Measurements from ENCODE around the gene KIRREL3. TPM values are rescaled to one million over a fixed set of nuclear protein-coding genes. Genes with fewer than 3 reads are reported as not detected.

The KIRREL3 gene
- total and polyA plus RNA-seq, 9 of the 15 experiments (the other 6 are each of a cell fraction or from before 2014, with no cell fraction given): 0.04 to 0.10 TPM; not detected in 7

GRCh38 chr11:126515501-126515900, 485.1 kb downstream of the KIRREL3 start:
- POLR2A ChIA-PET: interaction anchor here (0.6 to 1.0 kb wide), 2 partner anchors 15 to 68 kb away, joined by 3 read pairs; no protein-coding TSS in a partner anchor
- H3K27me3 ChIP-seq (ENCODE audit: control insufficient read depth in 2 of 2, insufficient read depth in 2 of 2, low read length in 2 of 2): peaks cover 14 to 72% of the 10 kb centered on the region in 2 experiments
- no peaks in the 10 kb centered on the region for H4K20me1 ChIP-seq (replicated peaks; ENCODE audit: control insufficient read depth, insufficient read depth, low read length)
- no peak overlapping the region for H3K4me2 ChIP-seq (ENCODE audit: insufficient read depth, low read length)
- BruUV-seq (replicated peaks): no TSS peak
- no peaks in the 10 kb centered on the region for H3K9me1 ChIP-seq (ENCODE audit: control insufficient read depth, insufficient read depth, low read length)
- H3K36me3 ChIP-seq (ENCODE audit: control insufficient read depth, insufficient read depth, low read length): no peaks in the 10 kb centered on the region
- no peaks in the 10 kb centered on the region for H3K9me3 ChIP-seq (replicated peaks; ENCODE audit: control insufficient read depth, insufficient read depth, low read depth, low read length)
- ATAC-seq (no peak), DNase-seq (ENCODE audit: extremely low read depth in 1 of 4, low spot score in 3 of 4) (no peak), FAIRE-seq (no peak)
- intact Hi-C loops (cut with micrococcal nuclease): no loop called here
- no peak overlapping the region for H3K27ac ChIP-seq (ENCODE audit: extremely low read depth, low read depth, low read length)
- CTCF ChIA-PET (ENCODE audit: low intra/inter-chr PET ratio): no interaction called here
- no peak overlapping the region for H3K9ac ChIP-seq (ENCODE audit: insufficient read depth in 1 of 2, low read depth in 2 of 2, low read length in 2 of 2)
- no peak overlapping the region for H2AFZ ChIP-seq (ENCODE audit: low read depth, low read length)
- 2% methylated on average over 5 of the region's 5 CpGs for WGBS (ENCODE audit: insufficient coverage, low coverage, missing lambda C conversion rate)
- H3K4me3 ChIP-seq: no peak overlapping the region
- H3K79me2 ChIP-seq (ENCODE audit: control insufficient read depth, insufficient read depth, low read length): no peaks in the 10 kb centered on the region
- in situ Hi-C loops (cut with MboI): no loop called here
- no peaks in the 10 kb centered on the region for H3K4me1 ChIP-seq (replicated peaks in 1 of 2; ENCODE audit: control insufficient read depth in 2 of 2, insufficient read depth in 2 of 2, low read length in 2 of 2)
- TF ChIP-seq ZNF407 (IDR thresholded peaks at IDR 0.05; ENCODE audit: low read depth) (no peak), ZBTB5 (IDR thresholded peaks at IDR 0.05) (no peak), CHD1 (IDR thresholded peaks at IDR 0.05; ENCODE audit: low read length) (no peak), BACH1 (tag; IDR thresholded peaks at IDR 0.05) (no peak), NFE2L1 (tag; IDR thresholded peaks at IDR 0.05; ENCODE audit: borderline replicate concordance, low read depth) (no peak), IFI16 (CRISPR knock-in tag; IDR thresholded peaks at IDR 0.05) (no peak), MTA2 (IDR thresholded peaks at IDR 0.05; ENCODE audit: low read depth) (no peak), MTF1 (CRISPR knock-in tag; IDR thresholded peaks at IDR 0.05; ENCODE audit: borderline replicate concordance) (no peak), ZNF707 (CRISPR knock-in tag; conservative IDR thresholded peaks at IDR 0.05) (no peak)
- TF ChIP-seq, protein P1, sequence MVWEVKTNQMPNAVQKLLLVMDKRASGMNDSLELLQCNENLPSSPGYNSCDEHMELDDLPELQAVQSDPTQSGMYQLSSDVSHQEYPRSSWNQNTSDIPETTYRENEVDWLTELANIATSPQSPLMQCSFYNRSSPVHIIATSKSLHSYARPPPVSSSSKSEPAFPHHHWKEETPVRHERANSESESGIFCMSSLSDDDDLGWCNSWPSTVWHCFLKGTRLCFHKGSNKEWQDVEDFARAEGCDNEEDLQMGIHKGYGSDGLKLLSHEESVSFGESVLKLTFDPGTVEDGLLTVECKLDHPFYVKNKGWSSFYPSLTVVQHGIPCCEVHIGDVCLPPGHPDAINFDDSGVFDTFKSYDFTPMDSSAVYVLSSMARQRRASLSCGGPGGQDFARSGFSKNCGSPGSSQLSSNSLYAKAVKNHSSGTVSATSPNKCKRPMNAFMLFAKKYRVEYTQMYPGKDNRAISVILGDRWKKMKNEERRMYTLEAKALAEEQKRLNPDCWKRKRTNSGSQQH (CRISPR knock-in tag; IDR thresholded peaks at IDR 0.05): no peak

Measured in K562 (cell line).